HG02938 (cell line): ENCODE measurements around the gene PRR30.
A peak's percentile ranks its signal among the peaks of the same experiment; 100 is the strongest.

Experiments
- ATAC-seq: cut with Tn5 transposase; IDR thresholded peaks from one replicate; pipeline ENCODE4 v1.9.1; 2021; ENCODE audit warnings: mild to moderate bottlenecking, moderate library complexity; ENCODE audit not compliant: unreplicated experiment

PRR30 gene

GRCh38 chr2:27155069-27155520 lies 15.9 kb upstream of the PRR30 start:
- no peak for ATAC-seq

GRCh38 chr2:27154488-27154887 lies 15.3 kb upstream of the PRR30 start:
- ATAC-seq: no peak

- ATAC-seq: no peak
Observed at GRCh38 chr2:27152796-27153464, 13.7 kb upstream of the PRR30 start.

DNA sequence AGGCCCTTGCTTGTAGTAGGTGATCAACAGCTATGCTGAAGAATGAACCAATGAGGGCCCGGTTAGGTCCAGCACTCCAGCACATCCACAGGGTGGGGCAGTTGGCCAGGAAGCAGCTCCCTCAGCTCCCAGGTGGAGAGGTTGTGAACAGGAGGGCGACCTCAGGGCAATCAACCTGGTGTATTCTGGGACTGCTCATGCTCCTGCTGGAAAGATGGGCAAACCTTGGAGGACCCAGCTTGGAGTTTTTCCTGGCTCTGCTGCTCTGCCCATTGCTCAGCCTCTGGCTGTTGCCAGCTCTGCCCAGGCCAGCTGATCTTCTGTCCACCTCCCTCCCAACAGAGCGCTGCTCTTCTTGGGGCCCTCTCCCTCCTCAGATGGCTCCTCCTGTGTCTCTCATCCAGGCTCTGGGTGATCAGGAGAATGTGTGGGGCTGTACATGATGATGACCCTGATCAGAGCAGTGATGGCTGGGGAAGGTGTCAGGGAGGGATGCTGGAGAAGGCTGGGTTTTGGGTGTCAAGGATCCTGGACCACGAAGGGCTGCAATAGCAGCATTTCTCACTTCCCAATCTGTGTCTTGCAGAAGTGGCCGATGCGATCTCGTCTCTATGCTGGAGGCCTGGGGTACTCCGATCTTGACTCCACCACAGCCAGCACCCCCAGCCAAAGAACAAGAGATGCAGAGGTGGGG lies 13.0 kb upstream of the PRR30 start:
- no peak for ATAC-seq

DNA sequence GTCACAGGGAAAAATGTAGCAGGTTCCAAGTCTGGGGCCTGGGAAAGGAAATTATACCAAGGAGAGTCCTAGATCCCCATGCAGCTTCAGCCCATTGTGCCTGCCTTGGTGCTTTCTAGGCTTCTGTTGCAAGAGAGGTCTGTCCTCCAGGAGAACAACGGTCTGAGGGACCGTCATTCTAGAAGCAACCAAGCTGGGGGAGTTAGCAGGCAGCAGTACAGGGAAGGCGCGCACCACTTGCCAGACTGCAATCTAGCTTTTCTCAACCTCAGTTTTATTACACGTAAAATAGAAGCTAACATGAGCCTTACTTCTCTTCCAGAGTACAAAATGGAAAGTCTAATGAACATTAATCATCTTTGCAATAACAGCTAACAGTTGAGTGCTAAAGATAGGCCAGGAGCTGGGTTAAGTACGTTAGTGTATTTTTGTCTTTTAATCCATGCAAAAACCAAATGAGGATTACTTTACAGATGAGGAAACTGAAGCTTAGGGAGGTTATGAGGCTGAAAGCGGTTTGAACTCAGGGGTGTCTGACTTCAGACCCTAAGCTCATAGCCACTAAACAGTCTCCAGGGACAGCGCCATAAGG lies 11.5 kb upstream of the PRR30 start:
- ATAC-seq: no peak

- no peak for ATAC-seq
Observed at GRCh38 chr2:27149570-27150405, 10.6 kb upstream of the PRR30 start.

DNA sequence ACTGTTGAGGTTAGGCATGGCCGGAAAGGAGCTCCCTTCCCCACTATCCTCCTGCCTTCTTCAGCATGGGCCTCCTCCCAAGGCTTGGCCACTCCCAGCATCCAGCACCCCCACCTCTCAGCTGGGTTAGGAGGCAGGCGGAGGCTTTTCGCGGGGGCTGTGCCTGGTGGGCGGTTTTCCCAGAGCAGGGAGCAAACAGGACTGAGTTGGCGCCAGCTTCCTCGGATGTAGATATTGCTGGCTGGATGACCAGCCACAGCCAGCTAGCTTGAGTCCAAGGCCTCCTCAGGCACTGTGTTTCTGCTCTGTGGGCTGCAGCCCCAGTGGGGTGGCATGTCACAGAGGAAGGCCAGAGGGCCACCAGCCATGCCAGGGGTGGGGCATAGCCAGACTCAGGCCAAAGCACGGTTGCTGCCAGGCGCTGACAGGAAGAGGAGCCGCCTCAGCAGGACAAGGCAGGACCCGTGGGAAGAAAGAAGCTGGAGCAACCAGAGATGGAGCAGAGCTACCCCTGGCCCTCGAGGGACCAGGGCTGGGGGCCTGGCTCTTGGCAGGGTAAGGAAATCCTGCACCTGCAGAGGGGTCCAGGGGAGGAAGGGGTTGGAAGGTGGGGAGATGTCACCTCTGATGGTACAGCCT lies 9.7 kb upstream of the PRR30 start, which contains the start of gene TCF23:
Gene TCF23 (plus strand): TSS at position 204 of the 639 bp plus-strand sequence. CDS start 130 bp downstream, at position 334.
- ATAC-seq: no peak

GRCh38 chr2:27147935-27148334 lies 8.7 kb upstream of the PRR30 start:
- ATAC-seq: no peak

DNA sequence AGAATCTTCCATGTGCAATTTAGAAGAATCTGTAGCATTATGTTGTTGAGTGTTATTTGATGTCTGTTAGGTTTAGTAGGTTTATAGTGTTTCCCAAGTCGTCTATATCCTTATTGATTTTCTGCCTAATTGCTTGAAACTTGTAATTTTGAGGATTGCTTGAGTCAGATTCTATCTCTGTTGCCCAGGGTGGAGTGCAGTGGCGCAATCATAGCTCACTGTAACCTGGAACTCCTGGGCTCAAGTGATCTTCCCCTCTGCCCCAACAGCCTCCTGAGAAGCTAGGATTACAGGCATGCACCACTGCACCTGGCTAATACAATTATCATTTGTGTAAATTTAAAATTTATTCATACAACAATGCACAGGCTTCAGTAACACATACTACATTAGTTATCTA lies 6.5 kb upstream of the PRR30 start:
- no peak for ATAC-seq

- no peak for ATAC-seq
Observed at GRCh38 chr2:27143285-27143684, 4.1 kb upstream of the PRR30 start.

- ATAC-seq: no peak
Observed at GRCh38 chr2:27138111-27138510, 1.1 kb downstream of the PRR30 start.

DNA sequence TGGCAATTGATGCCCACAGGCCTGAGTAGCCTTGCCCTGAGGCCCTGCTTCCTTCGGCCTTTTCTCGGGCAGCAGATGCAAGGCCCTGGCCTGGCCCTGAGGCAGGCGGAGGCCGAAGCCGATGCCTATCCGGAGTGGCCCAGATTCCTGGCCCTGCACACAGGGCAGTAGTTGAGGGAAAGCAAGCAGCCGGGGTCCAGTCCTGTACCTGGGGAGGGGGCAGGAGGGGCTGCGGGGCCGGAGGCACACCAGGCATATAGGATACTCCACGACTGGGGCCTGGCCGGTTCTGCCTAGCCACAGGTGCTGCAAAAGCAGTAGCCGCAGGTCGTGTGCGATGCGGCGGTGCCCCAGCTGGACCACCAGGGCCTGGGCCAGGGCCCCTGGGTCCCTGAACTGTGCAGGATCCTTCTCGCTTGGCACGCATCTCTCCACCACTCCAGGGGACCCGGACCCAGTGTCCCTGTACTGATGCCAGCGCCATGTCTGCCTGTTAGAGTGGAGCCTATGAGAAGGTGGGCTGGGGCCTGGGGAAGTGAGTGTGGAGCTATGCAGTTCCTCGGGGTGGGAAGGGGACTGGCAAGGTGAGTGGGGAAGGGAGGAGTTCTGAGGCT lies 1.8 kb downstream of the PRR30 start:
- ATAC-seq: no peak

DNA sequence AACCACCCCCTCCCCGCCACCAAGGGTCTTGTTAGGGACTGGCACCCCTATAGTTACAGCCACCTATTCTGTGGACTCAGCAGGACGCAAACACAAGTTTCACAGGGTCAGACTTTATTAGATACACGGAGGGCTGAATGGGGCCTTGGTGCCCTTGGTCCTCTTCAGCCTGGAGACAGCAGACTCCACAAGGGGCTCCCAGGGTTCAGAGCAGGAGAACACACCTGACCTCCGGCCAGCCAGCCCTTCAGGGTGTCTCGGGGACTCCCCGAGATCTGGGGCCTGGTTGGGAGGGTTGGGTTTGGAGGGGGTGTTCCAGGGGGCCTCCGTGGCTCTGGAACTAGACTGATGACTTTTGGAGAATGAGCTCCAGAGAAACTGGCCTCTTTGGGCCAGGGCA lies 2.5 kb downstream of the PRR30 start:
- ATAC-seq: no peak

- ATAC-seq: no peak
Observed at GRCh38 chr2:27135478-27135955, 3.7 kb downstream of the PRR30 start.

- no peak for ATAC-seq
Observed at GRCh38 chr2:27134781-27135477, 4.3 kb downstream of the PRR30 start.

DNA sequence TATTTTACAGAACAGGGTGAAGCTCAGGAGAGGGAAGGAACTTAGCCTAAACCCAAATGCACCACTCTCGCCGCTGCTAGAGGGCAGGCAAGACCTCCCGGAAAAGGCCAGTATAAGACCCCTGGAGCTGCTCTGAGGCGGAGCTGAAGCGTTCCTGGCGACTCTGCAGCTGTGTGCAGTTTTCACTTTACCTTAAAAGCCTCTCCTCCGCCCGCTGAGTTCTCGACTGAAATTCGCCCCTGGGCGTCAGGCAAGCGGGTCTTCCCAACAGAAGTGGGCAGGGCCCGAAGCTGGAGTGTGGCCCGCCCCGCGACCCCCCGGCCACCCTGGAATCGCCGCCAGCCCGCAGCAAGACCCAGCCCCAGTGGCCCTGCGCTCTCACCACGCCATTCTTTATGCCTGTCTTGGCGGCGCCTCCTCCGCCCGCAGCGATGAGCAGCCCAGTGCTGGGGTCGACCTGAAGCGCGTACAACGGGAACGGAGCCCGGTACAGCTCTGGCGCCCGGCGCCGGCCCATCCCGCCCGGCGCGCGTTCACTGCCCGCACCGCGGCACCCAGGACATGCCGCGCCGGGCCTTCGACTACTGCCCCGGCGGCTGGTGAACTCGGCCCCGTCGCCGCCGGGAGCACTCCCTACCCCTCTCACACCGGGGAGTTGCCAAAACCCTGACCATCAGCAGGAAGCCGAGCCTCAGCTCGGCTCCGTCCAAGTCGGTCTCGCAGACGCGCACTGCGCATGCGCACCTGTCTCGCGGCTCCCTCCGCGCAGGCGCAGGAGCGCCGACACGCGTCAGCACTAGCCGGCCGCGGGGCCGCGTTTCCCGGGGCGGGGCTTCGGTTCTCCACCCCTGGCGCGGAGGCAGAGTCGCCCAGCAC lies 5.1 kb downstream of the PRR30 start, which contains the start of gene PREB:
Gene PREB (minus strand): TSS at position 732 of the 876 bp plus-strand sequence. CDS start 215 bp downstream, at position 517.
- ATAC-seq: peak; percentile 86

GRCh38 chr2:27133195-27133875 lies 5.9 kb downstream of the PRR30 start:
- ATAC-seq: no peak

GRCh38 chr2:27131429-27131828 lies 7.8 kb downstream of the PRR30 start:
- no peak for ATAC-seq
